Liver (tissue), 9 donors: ENCODE results near the gene ABCB9. TPM values are rescaled to one million over a fixed set of nuclear protein-coding genes. Genes with fewer than 3 reads are reported as not detected.

ENCODE experiments used
- DNase-seq: peaks from one replicate; pipeline ENCODE4 v3.0.0-alpha.2; 2017; ENCODE audit warnings: low spot score
- H3K27ac ChIP-seq, 2 donors: one replicate each; pipeline ENCODE4 v1.7.0; 2013; ENCODE audit warnings: inconsistent platforms in 2 of 2, low read length in 2 of 2, control low read depth in 1 of 2, low read depth in 1 of 2, mild to moderate bottlenecking in 1 of 2
- H3K27me3 ChIP-seq, 4 donors: one replicate each; pipeline versions ENCODE4 v1.6.1 to v1.7.0; 2013; ENCODE audit warnings: low read length in 3 of 4, inconsistent platforms in 1 of 4, mild to moderate bottlenecking in 1 of 4, moderate library complexity in 1 of 4; ENCODE audit not compliant: control insufficient read depth in 4 of 4, insufficient read depth in 4 of 4
- H3K36me3 ChIP-seq, 4 donors: one replicate each; pipeline versions ENCODE4 v1.6.1 to v1.7.0; 2013; ENCODE audit warnings: low read length in 3 of 4, mild to moderate bottlenecking in 3 of 4, low read depth in 1 of 4, moderate library complexity in 1 of 4; ENCODE audit not compliant: control insufficient read depth in 4 of 4, insufficient read depth in 3 of 4
- H3K4me1 ChIP-seq, 4 donors: one replicate each; pipeline versions ENCODE4 v1.6.1 to v1.7.0; 2013; ENCODE audit warnings: low read length in 3 of 4, mild to moderate bottlenecking in 3 of 4, moderate library complexity in 1 of 4; ENCODE audit not compliant: control insufficient read depth in 4 of 4, insufficient read depth in 4 of 4
- H3K4me3 ChIP-seq, 3 donors: one replicate each; pipeline versions ENCODE4 v1.6.1 to v1.7.0; 2013; ENCODE audit warnings: low read length in 3 of 3, control low read depth in 1 of 3, low read depth in 1 of 3, mild to moderate bottlenecking in 1 of 3
- H3K9ac ChIP-seq, 2 donors: one replicate each; pipeline ENCODE4 v1.7.0; 2013; ENCODE audit warnings: low read length in 2 of 2, mild to moderate bottlenecking in 2 of 2, moderate library complexity in 2 of 2, control low read depth in 1 of 2, low read depth in 1 of 2
- H3K9me3 ChIP-seq, 4 donors: one replicate each; pipeline versions ENCODE4 v1.6.1 to v1.7.0; 2013; ENCODE audit warnings: low read length in 3 of 4; ENCODE audit not compliant: control insufficient read depth in 4 of 4
- ATF3 ChIP-seq: IDR thresholded peaks from 2 replicates; pipeline ENCODE4 v1.6.1; 2016; ENCODE audit warnings: antibody characterized with exemption
- EGR1 ChIP-seq, 2 donors: IDR thresholded peaks; 2 replicates each; pipeline ENCODE4 v1.6.1; 2016 to 2018; ENCODE audit warnings: antibody characterized with exemption in 2 of 2, low read depth in 2 of 2
- FOXA1 ChIP-seq: IDR thresholded peaks from 2 replicates; pipeline ENCODE4 v1.6.1; 2016; ENCODE audit warnings: antibody characterized with exemption
- FOXA2 ChIP-seq: IDR thresholded peaks from 2 replicates; pipeline ENCODE4 v1.6.1; 2016; ENCODE audit warnings: antibody characterized with exemption
- GABPA ChIP-seq, 2 donors: IDR thresholded peaks in 1 of 2; conservative IDR thresholded peaks in 1 of 2; 2 replicates each; pipeline ENCODE4 v1.6.1; 2016; ENCODE audit warnings: antibody characterized with exemption in 2 of 2, mild to moderate bottlenecking in 1 of 2, moderate library complexity in 1 of 2
- HNF4A ChIP-seq, 2 donors: conservative IDR thresholded peaks; 2 replicates each; pipeline ENCODE4 v1.6.1; 2016; ENCODE audit warnings: antibody characterized with exemption in 2 of 2, mild to moderate bottlenecking in 2 of 2
- HNF4G ChIP-seq: IDR thresholded peaks from 2 replicates; pipeline ENCODE4 v1.6.1; 2016; ENCODE audit warnings: antibody characterized with exemption
- JUND ChIP-seq, 2 donors: IDR thresholded peaks; 2 replicates each; pipeline ENCODE4 v1.6.1; 2016; ENCODE audit warnings: antibody characterized with exemption in 2 of 2
- NR2F2 ChIP-seq: IDR thresholded peaks from 2 replicates; pipeline ENCODE4 v1.6.1; 2016; ENCODE audit warnings: antibody characterized with exemption
- RAD21 ChIP-seq, 2 donors: IDR thresholded peaks; 2 replicates each; pipeline ENCODE4 v1.6.1; 2016; ENCODE audit warnings: antibody characterized with exemption in 2 of 2, mild to moderate bottlenecking in 2 of 2
- REST ChIP-seq: IDR thresholded peaks from 2 replicates; pipeline ENCODE4 v1.6.1; 2016; ENCODE audit warnings: antibody characterized with exemption, mild to moderate bottlenecking
- RXRA ChIP-seq, 2 donors: IDR thresholded peaks; 2 replicates each; pipeline ENCODE4 v1.6.1; 2017 to 2018; ENCODE audit warnings: antibody characterized with exemption in 2 of 2, mild to moderate bottlenecking in 1 of 2
- SP1 ChIP-seq: IDR thresholded peaks from 2 replicates; pipeline ENCODE4 v1.6.1; 2018; ENCODE audit warnings: antibody characterized with exemption, mild to moderate bottlenecking
- TAF1 ChIP-seq: conservative IDR thresholded peaks from 2 replicates; pipeline ENCODE4 v1.6.1; 2016; ENCODE audit warnings: antibody characterized with exemption, mild to moderate bottlenecking
- YY1 ChIP-seq: IDR thresholded peaks from 2 replicates; pipeline ENCODE4 v1.6.1; 2016; ENCODE audit warnings: antibody characterized with exemption, mild to moderate bottlenecking
- ZBTB33 ChIP-seq: IDR thresholded peaks from 2 replicates; pipeline ENCODE4 v1.6.1; 2016; ENCODE audit warnings: antibody characterized with exemption
- WGBS: extraction: QIAGEN DNeasy Blood & Tissue Kit; methylation state at CpG from one replicate; pipeline ENCODE4 v1.1.7; 2013; 5-methylcytosine and 5-hydroxymethylcytosine counted together
- polyA plus RNA-seq, 2 donors: library from polyadenylated mRNA; stranded (reverse) in 1 of 2; unstranded in 1 of 2; fragments of 200-250 nt in 1 of 2; fragments of >200 nt in 1 of 2; fragmentation: Nextera tagmentation in 1 of 2; extraction: Ambion mirVana in 1 of 2; gene quantifications; one replicate each; pipeline versions ENCODE4 v1.2.1 to v1.2.3, GENCODE V29; 2013 to 2015
- total RNA-seq, 2 donors: library from RNA; depleted of rRNA; stranded (reverse); fragments of >200 nt; gene quantifications; one replicate each; pipeline ENCODE4 v1.2.3, GENCODE V29; 2014
- TF ChIP-seq, protein P1 (sequence below): IDR thresholded peaks from 2 replicates; pipeline ENCODE4 v1.6.1; 2016; ENCODE audit warnings: antibody characterized with exemption
- TF ChIP-seq, protein P2 (sequence below): fragments of 150-350 bp; IDR thresholded peaks from 2 replicates; pipeline ENCODE4 v1.5.1; 2017; ENCODE audit warnings: improper control_type of control experiment, low read depth, low read length; ENCODE audit not compliant: missing input control
- donor health status: healthy.
- donor health status: healthy.
- donor health status: healthy.
- donor health status: healthy.
- donor health status: healthy.

Gene ABCB9
- total and polyA plus RNA-seq, 4 donors: 0.29 to 3.3 (median 1.3) TPM

GRCh38 chr12:122978507-122978955 lies 12.3 kb upstream of the ABCB9 start:
- Histone ChIP-seq H3K4me3 (no peak overlapping the region), H3K9ac (no peak overlapping the region), H3K27ac (no peak overlapping the region), H3K27me3 (no peaks in the 10 kb centered on the region), H3K4me1 (peaks cover 4 to 80% (median 65%) of the 10 kb centered on the region in 4 donors), H3K9me3 (no peaks in the 10 kb centered on the region), H3K36me3 (peaks cover 0 to 8% (median 2%) of the 10 kb centered on the region in 4 donors)
- DNase-seq: no peak
- TF ChIP-seq RAD21 (IDR thresholded peaks at IDR 0.05): no peak
- no peak for TF ChIP-seq GABPA (IDR thresholded peaks at IDR 0.05 in 1 of 2, conservative IDR thresholded peaks at IDR 0.05 in 1 of 2)
- TF ChIP-seq FOXA1: no peak
- no peak for TF ChIP-seq NR2F2
- TF ChIP-seq, protein P1, sequence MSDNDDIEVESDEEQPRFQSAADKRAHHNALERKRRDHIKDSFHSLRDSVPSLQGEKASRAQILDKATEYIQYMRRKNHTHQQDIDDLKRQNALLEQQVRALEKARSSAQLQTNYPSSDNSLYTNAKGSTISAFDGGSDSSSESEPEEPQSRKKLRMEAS: no peak
- TF ChIP-seq YY1: no peak
- no peak for TF ChIP-seq HNF4A (conservative IDR thresholded peaks at IDR 0.05)
- no peak for TF ChIP-seq TAF1
- TF ChIP-seq RXRA (IDR thresholded peaks at IDR 0.05): no peak
- no peak for TF ChIP-seq JUND (IDR thresholded peaks at IDR 0.05)
- no peak for TF ChIP-seq FOXA2
- no peak for TF ChIP-seq ZBTB33
- no peak for TF ChIP-seq HNF4G
- TF ChIP-seq REST: no peak
- TF ChIP-seq ATF3: no peak
- TF ChIP-seq, protein P2, sequence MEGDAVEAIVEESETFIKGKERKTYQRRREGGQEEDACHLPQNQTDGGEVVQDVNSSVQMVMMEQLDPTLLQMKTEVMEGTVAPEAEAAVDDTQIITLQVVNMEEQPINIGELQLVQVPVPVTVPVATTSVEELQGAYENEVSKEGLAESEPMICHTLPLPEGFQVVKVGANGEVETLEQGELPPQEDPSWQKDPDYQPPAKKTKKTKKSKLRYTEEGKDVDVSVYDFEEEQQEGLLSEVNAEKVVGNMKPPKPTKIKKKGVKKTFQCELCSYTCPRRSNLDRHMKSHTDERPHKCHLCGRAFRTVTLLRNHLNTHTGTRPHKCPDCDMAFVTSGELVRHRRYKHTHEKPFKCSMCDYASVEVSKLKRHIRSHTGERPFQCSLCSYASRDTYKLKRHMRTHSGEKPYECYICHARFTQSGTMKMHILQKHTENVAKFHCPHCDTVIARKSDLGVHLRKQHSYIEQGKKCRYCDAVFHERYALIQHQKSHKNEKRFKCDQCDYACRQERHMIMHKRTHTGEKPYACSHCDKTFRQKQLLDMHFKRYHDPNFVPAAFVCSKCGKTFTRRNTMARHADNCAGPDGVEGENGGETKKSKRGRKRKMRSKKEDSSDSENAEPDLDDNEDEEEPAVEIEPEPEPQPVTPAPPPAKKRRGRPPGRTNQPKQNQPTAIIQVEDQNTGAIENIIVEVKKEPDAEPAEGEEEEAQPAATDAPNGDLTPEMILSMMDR: no peak
- TF ChIP-seq SP1: no peak
- TF ChIP-seq EGR1 (IDR thresholded peaks at IDR 0.05; ENCODE audit: low read depth in 2 of 2): no peak
- WGBS: 91% methylated on average over 21 of the region's 21 CpGs
